Measurements from ENCODE around the gene CNTN4. TPM values are rescaled to one million over a fixed set of nuclear protein-coding genes. Genes with fewer than 3 reads are reported as not detected.

The CNTN4 gene
- total and polyA plus RNA-seq, 10 donors = 0.20 to 4.3 (median 1.5) TPM

DNA sequence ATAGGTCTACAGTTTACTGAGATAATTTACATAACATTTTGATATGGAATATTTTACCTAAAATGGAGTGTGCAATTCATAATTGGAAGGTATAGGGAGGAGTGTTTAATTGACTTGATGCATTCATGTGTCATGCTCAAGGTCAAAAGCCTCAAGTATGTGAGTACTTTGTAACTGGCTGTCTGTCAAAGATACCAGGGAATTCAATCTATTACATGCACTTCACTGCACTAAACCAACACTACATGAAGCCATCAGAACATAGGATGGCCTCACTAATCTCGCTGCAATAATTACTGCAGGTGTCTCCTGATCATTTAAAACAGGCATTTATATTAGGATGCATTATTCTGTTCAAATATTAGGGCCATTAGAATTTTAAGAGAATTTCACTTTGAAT lies 367.2 kb downstream of the CNTN4 start:
- Histone ChIP-seq H3K9me3 (no peaks in the 10 kb centered on the region), H3K27me3 (replicated peaks in 1 of 7) (no peaks in the 10 kb centered on the region), H3K4me3 (no peak overlapping the region), H3K4me1 (no peaks in the 10 kb centered on the region), H3K27ac (no peak overlapping the region), H3K36me3 (no peaks in the 10 kb centered on the region)
- no peak for DNase-seq
- TF ChIP-seq POLR2AphosphoS5 (IDR thresholded peaks at IDR 0.05) (no peak), POLR2A (IDR thresholded peaks at IDR 0.05) (no peak)
- TF ChIP-seq, protein P1, sequence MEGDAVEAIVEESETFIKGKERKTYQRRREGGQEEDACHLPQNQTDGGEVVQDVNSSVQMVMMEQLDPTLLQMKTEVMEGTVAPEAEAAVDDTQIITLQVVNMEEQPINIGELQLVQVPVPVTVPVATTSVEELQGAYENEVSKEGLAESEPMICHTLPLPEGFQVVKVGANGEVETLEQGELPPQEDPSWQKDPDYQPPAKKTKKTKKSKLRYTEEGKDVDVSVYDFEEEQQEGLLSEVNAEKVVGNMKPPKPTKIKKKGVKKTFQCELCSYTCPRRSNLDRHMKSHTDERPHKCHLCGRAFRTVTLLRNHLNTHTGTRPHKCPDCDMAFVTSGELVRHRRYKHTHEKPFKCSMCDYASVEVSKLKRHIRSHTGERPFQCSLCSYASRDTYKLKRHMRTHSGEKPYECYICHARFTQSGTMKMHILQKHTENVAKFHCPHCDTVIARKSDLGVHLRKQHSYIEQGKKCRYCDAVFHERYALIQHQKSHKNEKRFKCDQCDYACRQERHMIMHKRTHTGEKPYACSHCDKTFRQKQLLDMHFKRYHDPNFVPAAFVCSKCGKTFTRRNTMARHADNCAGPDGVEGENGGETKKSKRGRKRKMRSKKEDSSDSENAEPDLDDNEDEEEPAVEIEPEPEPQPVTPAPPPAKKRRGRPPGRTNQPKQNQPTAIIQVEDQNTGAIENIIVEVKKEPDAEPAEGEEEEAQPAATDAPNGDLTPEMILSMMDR (IDR thresholded peaks at IDR 0.05 in 8 of 11, conservative IDR thresholded peaks at IDR 0.05 in 3 of 11) = no peak
- 50 to 79% (median 62%) methylated on average over 1 of the region's 1 CpG for WGBS, 5 donors
- intact Hi-C loops (cut with DNase I; ENCODE audit: low total_unique reads) = no loop called here

DNA sequence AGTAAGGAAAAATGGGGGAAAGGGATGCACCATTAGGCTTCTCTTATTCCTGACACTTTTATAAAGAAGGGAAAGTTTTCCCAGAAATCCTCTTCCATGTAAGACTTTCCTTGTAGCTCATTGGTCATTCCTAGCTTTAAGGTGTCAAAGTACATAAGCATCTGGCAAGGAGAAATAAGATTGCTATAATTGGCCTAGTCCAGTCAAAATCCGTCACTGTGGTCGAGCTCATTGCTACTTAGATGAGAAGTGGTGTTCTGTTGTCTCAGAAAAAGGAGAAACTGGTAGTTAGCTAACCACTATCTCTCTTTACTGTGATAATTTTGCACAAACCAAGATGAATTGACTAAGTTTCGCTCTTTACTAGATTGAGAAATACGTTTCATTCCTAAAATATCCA lies 370.1 kb downstream of the CNTN4 start:
- H3K9me3 ChIP-seq = no peaks in the 10 kb centered on the region
- TF ChIP-seq POLR2AphosphoS5 (IDR thresholded peaks at IDR 0.05) = no peak
- TF ChIP-seq, protein P1 (IDR thresholded peaks at IDR 0.05 in 8 of 11, conservative IDR thresholded peaks at IDR 0.05 in 3 of 11) = no peak
- TF ChIP-seq POLR2A (IDR thresholded peaks at IDR 0.05) = no peak
- DNase-seq = no peak
- no peak overlapping the region for H3K4me3 ChIP-seq
- H3K36me3 ChIP-seq = no peaks in the 10 kb centered on the region
- no peak overlapping the region for H3K27ac ChIP-seq
- intact Hi-C loops (cut with DNase I; ENCODE audit: low total_unique reads) = no loop called here
- H3K4me1 ChIP-seq = no peaks in the 10 kb centered on the region
- H3K27me3 ChIP-seq (replicated peaks in 1 of 7) = no peaks in the 10 kb centered on the region
- 66 to 77% (median 70%) methylated on average over 4 of the region's 4 CpGs for WGBS, 5 donors

DNA sequence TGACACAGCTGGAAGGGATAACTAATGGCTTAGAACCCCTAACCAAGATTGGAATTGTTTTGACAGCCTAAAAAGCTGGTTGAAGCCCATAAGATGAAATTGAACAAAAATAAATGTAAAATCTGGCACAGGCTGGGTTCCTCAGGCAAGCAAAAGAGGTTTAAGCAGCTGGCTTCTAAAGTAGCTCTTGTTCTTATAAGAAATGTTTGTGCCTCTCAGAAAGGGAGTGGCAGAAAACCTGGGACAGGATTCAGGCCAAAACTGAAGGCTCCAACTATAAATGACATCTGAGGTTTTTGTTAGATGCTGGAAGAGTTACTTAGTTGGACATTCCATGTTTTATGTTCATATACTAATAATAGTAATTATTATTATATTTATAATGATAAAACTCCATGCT lies 378.3 kb downstream of the CNTN4 start:
- no peak overlapping the region for H3K27ac ChIP-seq
- no peaks in the 10 kb centered on the region for H3K4me1 ChIP-seq
- no peak for TF ChIP-seq POLR2AphosphoS5 (IDR thresholded peaks at IDR 0.05)
- TF ChIP-seq, protein P1 (IDR thresholded peaks at IDR 0.05 in 8 of 11, conservative IDR thresholded peaks at IDR 0.05 in 3 of 11) = no peak
- TF ChIP-seq POLR2A (IDR thresholded peaks at IDR 0.05) = no peak
- DNase-seq = no peak
- no peaks in the 10 kb centered on the region for H3K27me3 ChIP-seq (replicated peaks in 1 of 7)
- no peaks in the 10 kb centered on the region for H3K36me3 ChIP-seq
- H3K4me3 ChIP-seq = no peak overlapping the region
- intact Hi-C loops (cut with DNase I; ENCODE audit: low total_unique reads) = no loop called here
- H3K9me3 ChIP-seq = peaks cover 0 to 10% (median 0%) of the 10 kb centered on the region in 8 donors

DNA sequence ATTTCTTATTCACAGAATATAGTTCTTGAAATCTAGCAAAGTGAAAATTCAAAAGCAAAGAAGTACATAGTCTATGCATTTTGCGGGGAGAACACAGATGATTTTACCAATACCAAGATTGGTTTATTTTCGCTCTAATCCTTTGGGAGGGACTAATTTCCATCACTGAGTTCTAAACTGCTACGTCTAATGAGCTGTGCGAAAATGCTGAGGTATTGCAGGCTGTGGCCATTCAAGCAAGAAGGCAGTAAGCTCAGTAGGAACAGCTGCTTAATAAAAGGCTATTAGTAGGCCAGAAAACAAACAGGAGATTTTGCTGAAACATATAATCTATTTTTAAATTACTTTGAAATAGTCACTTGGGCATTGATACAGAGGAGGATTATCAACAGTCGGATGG lies 379.0 kb downstream of the CNTN4 start:
- Histone ChIP-seq H3K27me3 (replicated peaks in 1 of 7) (no peaks in the 10 kb centered on the region), H3K4me1 (no peaks in the 10 kb centered on the region), H3K36me3 (no peaks in the 10 kb centered on the region), H3K4me3 (no peak overlapping the region), H3K9me3 (peaks cover 0 to 16% (median 0%) of the 10 kb centered on the region in 8 donors), H3K27ac (no peak overlapping the region)
- no peak for DNase-seq
- TF ChIP-seq POLR2A (IDR thresholded peaks at IDR 0.05) (no peak), POLR2AphosphoS5 (IDR thresholded peaks at IDR 0.05) (no peak)
- TF ChIP-seq, protein P1 (IDR thresholded peaks at IDR 0.05 in 8 of 11, conservative IDR thresholded peaks at IDR 0.05 in 3 of 11) = no peak
- intact Hi-C loops (cut with DNase I; ENCODE audit: low total_unique reads) = no loop called here
- 86 to 91% (median 87%) methylated on average over 5 of the region's 5 CpGs for WGBS, 5 donors

Measured in spleen (tissue), 11 donors.